OCI-LY7 (cell line): ENCODE data around the gene HHLA2.

Experiments
- EZH2phosphoT487 ChIP-seq: fragments of 200-600 bp; sonication (generic); IDR thresholded peaks from 2 replicates; pipeline ENCODE4 v1.6.1; 2018; ENCODE audit warnings: low read depth, borderline replicate concordance, mild to moderate bottlenecking, mixed run types, antibody characterized with exemption, low read length, moderate library complexity, mixed read lengths
- TF ChIP-seq, protein P1 (sequence below): fragments of 200-600 bp; sonication (generic); conservative IDR thresholded peaks from 2 replicates; pipeline ENCODE4 v1.5.1; 2014; ENCODE audit warnings: mild to moderate bottlenecking, antibody characterized with exemption, low read length, moderate library complexity, mixed read lengths

DNA sequence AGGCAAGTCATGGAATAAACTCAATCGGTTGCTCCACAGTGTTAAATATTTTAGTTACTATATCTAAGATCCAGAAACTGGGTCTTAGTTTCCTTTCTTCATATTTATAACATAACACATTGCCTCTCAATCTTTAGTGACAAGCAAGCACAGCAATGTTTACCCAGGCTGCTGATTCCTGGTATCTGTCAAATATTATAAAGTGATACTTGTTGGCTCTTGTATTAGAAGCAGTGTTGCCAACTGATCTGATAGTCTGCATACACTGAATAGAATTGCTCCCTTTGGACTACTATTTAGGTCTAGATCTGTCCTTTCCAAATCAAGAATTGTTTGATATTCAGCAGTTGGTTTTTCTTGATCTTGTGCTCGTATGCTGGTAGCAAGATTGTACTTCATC is 7.2 kb upstream of the HHLA2 start:
- TF ChIP-seq, protein P1, sequence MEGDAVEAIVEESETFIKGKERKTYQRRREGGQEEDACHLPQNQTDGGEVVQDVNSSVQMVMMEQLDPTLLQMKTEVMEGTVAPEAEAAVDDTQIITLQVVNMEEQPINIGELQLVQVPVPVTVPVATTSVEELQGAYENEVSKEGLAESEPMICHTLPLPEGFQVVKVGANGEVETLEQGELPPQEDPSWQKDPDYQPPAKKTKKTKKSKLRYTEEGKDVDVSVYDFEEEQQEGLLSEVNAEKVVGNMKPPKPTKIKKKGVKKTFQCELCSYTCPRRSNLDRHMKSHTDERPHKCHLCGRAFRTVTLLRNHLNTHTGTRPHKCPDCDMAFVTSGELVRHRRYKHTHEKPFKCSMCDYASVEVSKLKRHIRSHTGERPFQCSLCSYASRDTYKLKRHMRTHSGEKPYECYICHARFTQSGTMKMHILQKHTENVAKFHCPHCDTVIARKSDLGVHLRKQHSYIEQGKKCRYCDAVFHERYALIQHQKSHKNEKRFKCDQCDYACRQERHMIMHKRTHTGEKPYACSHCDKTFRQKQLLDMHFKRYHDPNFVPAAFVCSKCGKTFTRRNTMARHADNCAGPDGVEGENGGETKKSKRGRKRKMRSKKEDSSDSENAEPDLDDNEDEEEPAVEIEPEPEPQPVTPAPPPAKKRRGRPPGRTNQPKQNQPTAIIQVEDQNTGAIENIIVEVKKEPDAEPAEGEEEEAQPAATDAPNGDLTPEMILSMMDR: no peak
- no peak for TF ChIP-seq EZH2phosphoT487
